Sigmoid colon (tissue), 7 donors: ENCODE data around the gene NME2. TPM values are rescaled to one million over a fixed set of nuclear protein-coding genes. Genes with fewer than 3 reads are reported as not detected.

Experiments
- DNase-seq: peaks from one replicate; pipeline ENCODE4 v3.0.0-alpha.2; 2019
- H3K27ac ChIP-seq, 4 donors: fragments of 200-600 bp; sonication (generic); one replicate each; pipeline ENCODE4 v1.5.1; 2016 to 2019; ENCODE audit warnings: mild to moderate bottlenecking in 1 of 4
- H3K27me3 ChIP-seq, 3 donors: fragments of 200-600 bp; sonication (generic); one replicate each; pipeline ENCODE4 v1.5.1; 2019; ENCODE audit warnings: mild to moderate bottlenecking in 1 of 3
- H3K36me3 ChIP-seq, 4 donors: fragments of 200-600 bp; sonication (generic); one replicate each; pipeline ENCODE4 v1.5.1; 2016 to 2019
- H3K4me1 ChIP-seq, 4 donors: fragments of 200-600 bp; sonication (generic); one replicate each; pipeline ENCODE4 v1.5.1; 2017 to 2019
- H3K4me3 ChIP-seq, 4 donors: fragments of 200-600 bp; sonication (generic); one replicate each; pipeline ENCODE4 v1.5.1; 2017 to 2019; ENCODE audit warnings: mild to moderate bottlenecking in 2 of 4, moderate library complexity in 1 of 4
- H3K9me3 ChIP-seq, 4 donors: fragments of 200-600 bp in 3 of 4; sonication (generic) in 3 of 4; one replicate each; pipeline versions ENCODE4 v1.5.1 to v1.6.1; 2013 to 2019
- EP300 ChIP-seq, 4 donors: sonication (generic); formaldehyde crosslinking; IDR thresholded peaks; one replicate each; pipeline ENCODE4 v1.6.1; 2017; ENCODE audit warnings: antibody characterized with exemption in 4 of 4
- POLR2A ChIP-seq, 2 donors: fragments of 450-650 bp; IDR thresholded peaks; one replicate each; pipeline ENCODE4 v1.6.1; 2016; ENCODE audit warnings: antibody characterized with exemption in 2 of 2, mild to moderate bottlenecking in 2 of 2, moderate library complexity in 2 of 2
- POLR2AphosphoS5 ChIP-seq, 4 donors: sonication (generic); formaldehyde crosslinking; IDR thresholded peaks; one replicate each; pipeline ENCODE4 v1.6.1; 2017; ENCODE audit warnings: antibody characterized with exemption in 4 of 4
- WGBS, 2 donors: extraction: QIAGEN DNeasy Blood & Tissue Kit; methylation state at CpG; one replicate each; pipeline ENCODE4 v1.1.7; 2013; 5-methylcytosine and 5-hydroxymethylcytosine counted together
- intact Hi-C: fragments of 100-400 bp; cut with DNase I; formaldehyde crosslinking; loops from one replicate; pipeline ENCODE4 v1.15.1; 2023
- polyA plus RNA-seq, 3 donors: library from polyadenylated mRNA; stranded (reverse); fragments of 200-250 nt; gene quantifications; one replicate each; pipeline ENCODE4 v1.2.3, GENCODE V29; 2013
- total RNA-seq, 4 donors: library from RNA; depleted of rRNA; stranded (reverse); fragments of >200 nt; gene quantifications; one replicate each; pipeline ENCODE4 v1.1.0, GENCODE V29; 2016
- TF ChIP-seq, protein P1 (sequence below), 4 experiments: fragments of 450-650 bp in 3 of 4; fragments of 200-600 bp in 1 of 4; IDR thresholded peaks; one replicate each; pipeline ENCODE4 v1.5.1; 2016 to 2019; ENCODE audit warnings: antibody characterized with exemption in 4 of 4, mild to moderate bottlenecking in 3 of 4, moderate library complexity in 2 of 4
- donor health status: healthy with polysubstance abuse.
- donor health status: Bipolar disorder and iron deficiency.
- donor health status: healthy.

NME2 gene
- total and polyA plus RNA-seq, 7 donors, result 443 to 957 (median 532) TPM

DNA sequence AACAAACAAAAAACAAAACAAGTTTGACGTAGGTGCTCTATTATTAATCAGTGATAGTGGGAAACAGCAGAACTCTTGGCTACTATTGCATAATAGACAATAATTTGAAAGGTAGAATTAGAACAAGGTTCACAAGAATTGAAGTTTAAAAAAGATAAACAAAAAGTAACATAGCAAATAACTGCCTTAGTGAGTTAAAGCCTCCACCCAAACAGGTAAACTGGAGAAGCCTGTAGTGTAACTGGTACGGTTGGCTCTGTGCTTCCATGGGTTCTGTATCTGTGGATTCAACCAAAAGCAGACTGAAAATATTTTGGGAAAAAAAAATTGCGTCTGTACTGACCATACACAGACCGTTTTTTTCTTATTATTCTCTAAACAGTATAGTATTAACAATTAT lies 55.1 kb downstream of the NME2 start:
- Histone ChIP-seq H3K9me3 (no peaks in the 10 kb centered on the region), H3K27me3 (no peaks in the 10 kb centered on the region), H3K36me3 (peaks cover 8 to 76% (median 23%) of the 10 kb centered on the region in 4 donors), H3K4me3 (no peak overlapping the region), H3K27ac (no peak overlapping the region), H3K4me1 (no peaks in the 10 kb centered on the region)
- intact Hi-C loops, result no loop called here
- DNase-seq, result no peak
- 90 to 91% methylated on average over 4 of the region's 4 CpGs for WGBS, 2 donors
- TF ChIP-seq, protein P1, sequence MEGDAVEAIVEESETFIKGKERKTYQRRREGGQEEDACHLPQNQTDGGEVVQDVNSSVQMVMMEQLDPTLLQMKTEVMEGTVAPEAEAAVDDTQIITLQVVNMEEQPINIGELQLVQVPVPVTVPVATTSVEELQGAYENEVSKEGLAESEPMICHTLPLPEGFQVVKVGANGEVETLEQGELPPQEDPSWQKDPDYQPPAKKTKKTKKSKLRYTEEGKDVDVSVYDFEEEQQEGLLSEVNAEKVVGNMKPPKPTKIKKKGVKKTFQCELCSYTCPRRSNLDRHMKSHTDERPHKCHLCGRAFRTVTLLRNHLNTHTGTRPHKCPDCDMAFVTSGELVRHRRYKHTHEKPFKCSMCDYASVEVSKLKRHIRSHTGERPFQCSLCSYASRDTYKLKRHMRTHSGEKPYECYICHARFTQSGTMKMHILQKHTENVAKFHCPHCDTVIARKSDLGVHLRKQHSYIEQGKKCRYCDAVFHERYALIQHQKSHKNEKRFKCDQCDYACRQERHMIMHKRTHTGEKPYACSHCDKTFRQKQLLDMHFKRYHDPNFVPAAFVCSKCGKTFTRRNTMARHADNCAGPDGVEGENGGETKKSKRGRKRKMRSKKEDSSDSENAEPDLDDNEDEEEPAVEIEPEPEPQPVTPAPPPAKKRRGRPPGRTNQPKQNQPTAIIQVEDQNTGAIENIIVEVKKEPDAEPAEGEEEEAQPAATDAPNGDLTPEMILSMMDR (IDR thresholded peaks at IDR 0.05), result no peak
- TF ChIP-seq EP300 (IDR thresholded peaks at IDR 0.05) (no peak), POLR2A (IDR thresholded peaks at IDR 0.05) (no peak), POLR2AphosphoS5 (IDR thresholded peaks at IDR 0.05) (no peak)

Other genes starting within 250 kb of the NME2 start
- 10 to 100 TPM; 74.3 to 79.9 (median 77.0) TPM for gene SPAG9, start 45.5 kb upstream of the NME2 start, total RNA-seq
- 10 to 100 TPM; 21.6 to 39.8 (median 29.8) TPM for gene SPAG9, start 45.5 kb upstream of the NME2 start, polyA plus RNA-seq
- 10 to 100 TPM; 12.5 to 37.7 (median 17.4) TPM for gene NME1, start 12.9 kb upstream of the NME2 start, total RNA-seq
- 100 to 1,000 TPM in 1 of 3 donors, 10 to 100 TPM in 2; 37.8 to 153 (median 59.2) TPM for gene NME1, start 12.9 kb upstream of the NME2 start, polyA plus RNA-seq
- gene MBTD1, start 93.6 kb downstream of the NME2 start, total RNA-seq, result 10 to 100 TPM; 12.5 to 16.1 (median 15.3) TPM
- gene MBTD1, start 93.6 kb downstream of the NME2 start, polyA plus RNA-seq, result 1 to 10 TPM; 4.8 to 7.2 (median 6.9) TPM
- 10 to 100 TPM; 17.4 to 21.4 (median 19.2) TPM for gene UTP18, start 94.1 kb downstream of the NME2 start, total RNA-seq
- gene UTP18, start 94.1 kb downstream of the NME2 start, polyA plus RNA-seq, result 10 to 100 TPM; 20.4 to 27.9 (median 22.9) TPM